ENCODE results near the gene GALNT10.
"Not testable (repeated sequence)": the region's sequence is repeated elsewhere in the genome, so short reads cannot be mapped to it uniquely, and the experiment has no call there.

GALNT10 gene

GRCh38 chr5:154351141-154351540, 160.6 kb downstream of the GALNT10 start:
- no peaks in the 10 kb centered on the region for H3K27me3 ChIP-seq (ENCODE audit: control insufficient read depth, insufficient read depth, low read length)
- H3K4me1 ChIP-seq (ENCODE audit: control insufficient read depth, insufficient read depth, low read length), result no peaks in the 10 kb centered on the region
- H3K9ac ChIP-seq (ENCODE audit: low read length), result no peak overlapping the region
- H3K27ac ChIP-seq (ENCODE audit: low read depth, low read length), result no peak overlapping the region
- no peak overlapping the region for H3K4me3 ChIP-seq (ENCODE audit: low read length)
- no peaks in the 10 kb centered on the region for H3K36me3 ChIP-seq (ENCODE audit: control insufficient read depth, insufficient read depth, low read length)

DNA sequence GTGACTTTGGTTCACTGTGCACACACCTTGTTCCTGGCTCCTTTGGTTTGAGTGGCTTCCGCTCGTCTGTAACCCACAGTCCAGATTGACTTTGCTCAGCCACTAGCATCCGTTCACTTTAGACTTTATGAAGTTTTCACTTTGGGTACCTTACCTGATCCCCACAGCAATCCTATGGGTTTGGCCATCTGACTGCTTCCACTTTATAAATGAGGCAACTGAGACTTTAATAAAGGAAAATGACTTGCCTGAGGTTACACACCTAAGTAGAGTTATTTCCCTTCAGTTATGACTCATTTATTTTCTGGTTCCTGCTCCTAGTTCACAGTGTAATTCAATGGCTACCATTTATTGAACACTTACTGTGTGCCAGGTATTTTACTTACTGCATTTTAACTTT, 161.0 kb downstream of the GALNT10 start:
- Histone ChIP-seq H3K4me1 (ENCODE audit: control insufficient read depth, insufficient read depth, low read length) (no peaks in the 10 kb centered on the region), H3K9ac (ENCODE audit: low read length) (no peak overlapping the region), H3K27me3 (ENCODE audit: control insufficient read depth, insufficient read depth, low read length) (no peaks in the 10 kb centered on the region), H3K36me3 (ENCODE audit: control insufficient read depth, insufficient read depth, low read length) (no peaks in the 10 kb centered on the region), H3K4me3 (ENCODE audit: low read length) (no peak overlapping the region), H3K27ac (ENCODE audit: low read depth, low read length) (no peak overlapping the region)

DNA sequence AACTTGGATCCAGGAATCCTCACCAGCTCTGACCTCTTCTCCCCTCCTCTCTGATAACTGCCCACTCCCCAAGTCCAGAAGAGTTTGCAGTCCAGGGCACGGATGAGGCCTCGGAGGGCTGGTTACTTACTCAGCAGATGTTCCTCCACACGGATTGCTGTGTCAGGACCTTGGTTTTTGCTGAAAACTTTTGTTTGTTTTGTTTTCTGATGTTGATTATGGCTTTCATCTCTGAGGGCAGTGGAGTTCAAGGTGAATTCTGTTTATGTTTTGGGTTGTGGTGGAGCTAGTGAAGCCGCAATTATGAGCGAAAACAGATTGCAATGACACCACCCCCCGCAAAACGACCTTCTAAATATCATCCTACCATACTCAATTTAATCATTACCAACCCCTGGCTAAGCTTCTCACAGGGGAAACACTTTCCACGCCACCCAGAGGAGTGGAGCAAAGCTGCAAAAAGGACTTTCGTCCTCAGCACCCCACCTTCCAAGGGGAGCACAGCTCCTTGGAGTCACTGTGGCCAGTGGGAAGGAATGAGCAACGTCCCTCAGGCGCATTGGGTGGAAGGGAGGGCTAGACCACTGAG, 162.5 kb downstream of the GALNT10 start:
- Histone ChIP-seq H3K36me3 (ENCODE audit: control insufficient read depth, insufficient read depth, low read length) (no peaks in the 10 kb centered on the region), H3K27ac (ENCODE audit: low read depth, low read length) (no peak overlapping the region), H3K4me1 (ENCODE audit: control insufficient read depth, insufficient read depth, low read length) (no peaks in the 10 kb centered on the region)

GRCh38 chr5:154355129-154355611, 164.6 kb downstream of the GALNT10 start:
- no peaks in the 10 kb centered on the region for H3K36me3 ChIP-seq (ENCODE audit: control insufficient read depth, insufficient read depth, low read length)
- H3K9ac ChIP-seq (ENCODE audit: low read length), result no peak overlapping the region
- H3K4me1 ChIP-seq (ENCODE audit: control insufficient read depth, insufficient read depth, low read length), result no peaks in the 10 kb centered on the region
- H3K27ac ChIP-seq (ENCODE audit: low read depth, low read length), result no peak overlapping the region
- H3K27me3 ChIP-seq (ENCODE audit: control insufficient read depth, insufficient read depth, low read length), result no peaks in the 10 kb centered on the region
- H3K4me3 ChIP-seq (ENCODE audit: low read length), result no peak overlapping the region

More for the DNA sequence above, 162.5 kb downstream of the GALNT10 start:
- H3K4me3 ChIP-seq (ENCODE audit: low read length), result no peak overlapping the region
- no peak overlapping the region for H3K9ac ChIP-seq (ENCODE audit: low read length)
- H3K27me3 ChIP-seq (ENCODE audit: control insufficient read depth, insufficient read depth, low read length), result no peaks in the 10 kb centered on the region

DNA sequence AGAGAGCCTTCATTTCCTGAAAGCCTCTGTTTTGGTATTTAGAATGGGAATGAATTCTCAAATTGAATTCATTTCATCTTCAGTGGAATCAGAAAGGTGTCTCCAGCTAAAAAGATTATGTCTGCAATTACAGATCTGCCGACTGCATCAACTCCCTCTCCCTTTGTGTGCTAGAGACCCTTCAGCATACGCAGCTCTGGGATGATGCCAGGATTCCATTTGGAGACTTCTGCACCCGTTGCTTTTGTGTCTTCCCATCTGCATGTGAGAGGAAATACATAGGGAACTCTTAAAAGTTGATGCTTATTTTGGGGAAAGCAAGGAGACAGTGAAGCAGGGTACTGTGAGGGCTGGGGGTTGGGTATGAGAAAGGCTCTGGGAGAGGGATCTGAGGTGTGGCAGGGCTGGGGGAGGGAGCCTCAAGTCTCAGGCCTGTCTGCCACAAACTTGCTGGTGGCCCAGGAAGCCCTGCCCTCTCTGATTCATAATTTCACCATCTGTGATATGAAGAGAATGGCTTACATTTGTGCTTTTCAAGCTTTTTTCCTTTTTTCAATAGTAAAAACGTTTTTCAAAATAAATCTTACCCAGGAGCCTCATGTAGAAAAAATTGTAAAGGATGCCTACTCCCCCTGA, 165.6 kb downstream of the GALNT10 start:
- Histone ChIP-seq H3K4me1 (ENCODE audit: control insufficient read depth, insufficient read depth, low read length) (no peaks in the 10 kb centered on the region), H3K36me3 (ENCODE audit: control insufficient read depth, insufficient read depth, low read length) (no peaks in the 10 kb centered on the region), H3K27me3 (ENCODE audit: control insufficient read depth, insufficient read depth, low read length) (no peaks in the 10 kb centered on the region), H3K27ac (ENCODE audit: low read depth, low read length) (no peak overlapping the region), H3K4me3 (ENCODE audit: low read length) (no peak overlapping the region), H3K9ac (ENCODE audit: low read length) (no peak overlapping the region)

GRCh38 chr5:154356958-154357357, 166.4 kb downstream of the GALNT10 start:
- H3K4me3 ChIP-seq (ENCODE audit: low read length), result no peak overlapping the region
- no peak overlapping the region for H3K27ac ChIP-seq (ENCODE audit: low read depth, low read length)
- H3K27me3 ChIP-seq (ENCODE audit: control insufficient read depth, insufficient read depth, low read length), result no peaks in the 10 kb centered on the region
- no peak overlapping the region for H3K9ac ChIP-seq (ENCODE audit: low read length)
- no peaks in the 10 kb centered on the region for H3K4me1 ChIP-seq (ENCODE audit: control insufficient read depth, insufficient read depth, low read length)
- no peaks in the 10 kb centered on the region for H3K36me3 ChIP-seq (ENCODE audit: control insufficient read depth, insufficient read depth, low read length)

- Histone ChIP-seq H3K4me1 (ENCODE audit: control insufficient read depth, insufficient read depth, low read length) (no peaks in the 10 kb centered on the region), H3K4me3 (ENCODE audit: low read length) (no peak overlapping the region), H3K36me3 (ENCODE audit: control insufficient read depth, insufficient read depth, low read length) (no peaks in the 10 kb centered on the region), H3K27ac (ENCODE audit: low read depth, low read length) (no peak overlapping the region), H3K9ac (ENCODE audit: low read length) (no peak overlapping the region), H3K27me3 (ENCODE audit: control insufficient read depth, insufficient read depth, low read length) (no peaks in the 10 kb centered on the region)
These were observed 168.1 kb downstream of the GALNT10 start for GRCh38 chr5:154358516-154359220.

- no peaks in the 10 kb centered on the region for H3K36me3 ChIP-seq (ENCODE audit: control insufficient read depth, insufficient read depth, low read length)
- no peaks in the 10 kb centered on the region for H3K4me1 ChIP-seq (ENCODE audit: control insufficient read depth, insufficient read depth, low read length)
- no peak overlapping the region for H3K27ac ChIP-seq (ENCODE audit: low read depth, low read length)
- H3K4me3 ChIP-seq (ENCODE audit: low read length), result no peak overlapping the region
- no peak overlapping the region for H3K9ac ChIP-seq (ENCODE audit: low read length)
- no peaks in the 10 kb centered on the region for H3K27me3 ChIP-seq (ENCODE audit: control insufficient read depth, insufficient read depth, low read length)
These were observed 168.7 kb downstream of the GALNT10 start for GRCh38 chr5:154359221-154359573.

- not testable (repeated sequence) for H3K27ac ChIP-seq (ENCODE audit: low read depth, low read length); H3K36me3 ChIP-seq (ENCODE audit: control insufficient read depth, insufficient read depth, low read length); H3K27me3 ChIP-seq (ENCODE audit: control insufficient read depth, insufficient read depth, low read length); H3K4me1 ChIP-seq (ENCODE audit: control insufficient read depth, insufficient read depth, low read length); H3K4me3 ChIP-seq (ENCODE audit: low read length); H3K9ac ChIP-seq (ENCODE audit: low read length)
These were observed 169.7 kb downstream of the GALNT10 start for GRCh38 chr5:154360241-154360640.

DNA sequence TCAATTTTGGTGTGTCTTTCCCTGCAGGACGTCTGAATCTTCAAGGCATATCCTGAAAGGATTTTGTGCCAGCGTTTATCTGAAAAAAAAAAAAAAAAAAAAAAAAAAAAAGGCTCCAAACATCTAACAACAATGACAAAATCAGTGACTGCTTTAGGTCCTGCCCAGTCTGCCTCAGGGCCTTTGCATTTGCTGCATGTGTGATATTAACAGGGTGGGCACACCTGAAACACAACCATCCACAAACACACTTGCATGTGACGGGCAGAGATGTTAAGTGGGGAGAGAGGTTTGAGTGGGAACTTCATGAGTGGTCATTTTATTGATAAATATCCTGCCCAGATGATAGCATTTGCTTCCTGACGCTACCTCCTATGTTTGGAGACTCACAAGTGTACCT, 172.9 kb downstream of the GALNT10 start:
- H3K9ac ChIP-seq (ENCODE audit: low read length), result no peak overlapping the region
- no peaks in the 10 kb centered on the region for H3K36me3 ChIP-seq (ENCODE audit: control insufficient read depth, insufficient read depth, low read length)
- no peak overlapping the region for H3K27ac ChIP-seq (ENCODE audit: low read depth, low read length)
- H3K27me3 ChIP-seq (ENCODE audit: control insufficient read depth, insufficient read depth, low read length), result no peaks in the 10 kb centered on the region
- H3K4me1 ChIP-seq (ENCODE audit: control insufficient read depth, insufficient read depth, low read length), result peaks cover 12% of the 10 kb centered on the region
- no peak overlapping the region for H3K4me3 ChIP-seq (ENCODE audit: low read length)

- no peaks in the 10 kb centered on the region for H3K27me3 ChIP-seq (ENCODE audit: control insufficient read depth, insufficient read depth, low read length)
- no peak overlapping the region for H3K4me3 ChIP-seq (ENCODE audit: low read length)
- H3K4me1 ChIP-seq (ENCODE audit: control insufficient read depth, insufficient read depth, low read length), result peaks cover 12% of the 10 kb centered on the region
- no peaks in the 10 kb centered on the region for H3K36me3 ChIP-seq (ENCODE audit: control insufficient read depth, insufficient read depth, low read length)
- no peak overlapping the region for H3K27ac ChIP-seq (ENCODE audit: low read depth, low read length)
- H3K9ac ChIP-seq (ENCODE audit: low read length), result no peak overlapping the region
These were observed 174.2 kb downstream of the GALNT10 start for GRCh38 chr5:154364771-154365170.

DNA sequence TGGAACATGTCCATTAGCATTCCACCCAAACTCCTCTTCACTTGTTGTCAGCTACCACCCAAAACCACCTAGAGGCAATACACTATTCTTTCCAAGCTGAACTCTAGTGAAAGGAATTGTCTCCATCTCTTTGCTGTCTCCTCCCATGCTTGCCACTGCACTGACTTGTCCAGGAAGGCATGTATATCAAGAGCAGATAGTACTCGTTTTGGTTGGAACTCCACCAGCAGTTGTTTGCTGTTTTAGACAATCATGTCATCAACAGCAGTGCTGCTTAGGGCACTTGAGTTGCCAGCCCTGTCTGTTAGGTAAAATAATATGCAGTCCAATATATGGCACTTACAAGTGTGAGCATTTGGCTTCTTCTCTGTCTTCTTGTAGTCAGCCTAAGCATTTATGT, 175.3 kb downstream of the GALNT10 start:
- Histone ChIP-seq H3K27ac (ENCODE audit: low read depth, low read length) (no peak overlapping the region), H3K4me1 (ENCODE audit: control insufficient read depth, insufficient read depth, low read length) (peaks cover 17% of the 10 kb centered on the region), H3K36me3 (ENCODE audit: control insufficient read depth, insufficient read depth, low read length) (no peaks in the 10 kb centered on the region), H3K9ac (ENCODE audit: low read length) (no peak overlapping the region), H3K27me3 (ENCODE audit: control insufficient read depth, insufficient read depth, low read length) (no peaks in the 10 kb centered on the region), H3K4me3 (ENCODE audit: low read length) (no peak overlapping the region)

DNA sequence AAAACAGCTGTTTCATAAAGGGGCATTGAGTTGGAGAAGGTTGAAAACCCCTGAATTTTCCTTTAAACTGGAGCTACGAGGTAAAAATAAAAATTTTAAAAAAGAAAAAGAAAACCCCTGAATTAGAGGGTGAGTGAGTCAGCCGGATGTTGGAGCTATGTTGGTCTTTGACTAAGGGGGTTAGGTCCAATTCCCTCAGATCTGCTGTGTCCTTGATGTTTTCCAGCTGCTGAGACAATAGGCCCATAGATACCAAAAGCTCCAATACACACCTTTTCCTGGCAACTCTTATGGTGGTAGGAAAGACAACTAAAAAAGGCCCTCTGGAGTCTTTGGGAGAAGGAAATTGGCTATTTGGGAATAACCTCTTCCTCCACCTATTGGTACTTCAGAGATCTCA, 175.8 kb downstream of the GALNT10 start:
- Histone ChIP-seq H3K4me3 (ENCODE audit: low read length) (no peak overlapping the region), H3K4me1 (ENCODE audit: control insufficient read depth, insufficient read depth, low read length) (peaks cover 18% of the 10 kb centered on the region), H3K27ac (ENCODE audit: low read depth, low read length) (no peak overlapping the region), H3K9ac (ENCODE audit: low read length) (no peak overlapping the region), H3K36me3 (ENCODE audit: control insufficient read depth, insufficient read depth, low read length) (no peaks in the 10 kb centered on the region), H3K27me3 (ENCODE audit: control insufficient read depth, insufficient read depth, low read length) (no peaks in the 10 kb centered on the region)
